ENCODE results near the gene FRG2C.
"Not testable (repeated sequence)": the region's sequence is repeated elsewhere in the genome, so short reads cannot be mapped to it uniquely, and the experiment has no call there.

The FRG2C gene

DNA sequence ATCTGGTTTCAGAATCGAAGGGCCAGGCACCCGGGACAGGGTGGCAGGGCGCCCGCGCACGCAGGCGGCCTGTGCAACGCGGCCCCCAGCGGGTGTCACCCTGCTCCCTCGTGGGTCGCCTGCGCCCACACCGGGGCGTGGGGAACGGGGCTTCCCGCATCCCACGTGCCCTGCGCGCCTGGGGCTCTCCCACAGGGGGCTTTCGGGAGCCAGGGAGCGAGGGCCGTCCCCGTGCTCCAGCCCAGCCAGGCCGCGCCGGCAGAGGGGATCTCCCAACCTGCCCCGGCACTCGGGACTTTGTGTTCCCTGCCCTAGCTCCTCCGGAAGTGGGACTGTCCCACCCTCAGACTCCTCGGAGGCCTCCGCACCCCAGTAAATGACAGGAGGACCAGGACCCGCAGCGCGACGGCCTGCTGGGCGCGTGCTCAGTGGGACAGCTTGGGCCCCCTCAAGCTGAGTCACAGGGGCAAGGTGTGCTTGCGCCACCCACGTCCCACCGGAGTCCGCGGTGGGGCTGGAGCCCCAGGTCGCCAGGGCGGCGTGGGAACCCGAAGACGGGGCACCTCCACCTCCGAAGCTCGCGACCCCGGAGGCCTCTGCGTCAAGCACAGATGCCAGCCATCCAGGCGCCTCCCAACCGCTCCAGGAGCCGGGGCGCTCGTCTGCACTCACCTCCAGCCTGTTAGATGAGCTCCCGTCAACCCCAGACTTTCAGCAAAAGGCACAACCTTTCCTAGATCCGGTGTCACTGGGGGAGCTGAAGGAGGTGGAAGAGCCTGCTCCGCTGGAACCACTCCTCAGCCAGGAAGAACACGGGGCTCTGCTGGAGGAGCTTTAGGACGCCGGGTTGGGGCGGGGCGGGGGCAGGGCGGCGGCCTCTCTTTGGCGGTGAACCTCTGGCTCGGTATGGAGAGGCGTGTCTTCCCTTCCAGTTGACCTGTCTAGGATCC is 5.5 kb downstream of the FRG2C start:
- not testable (repeated sequence) for DNase-seq

DNA sequence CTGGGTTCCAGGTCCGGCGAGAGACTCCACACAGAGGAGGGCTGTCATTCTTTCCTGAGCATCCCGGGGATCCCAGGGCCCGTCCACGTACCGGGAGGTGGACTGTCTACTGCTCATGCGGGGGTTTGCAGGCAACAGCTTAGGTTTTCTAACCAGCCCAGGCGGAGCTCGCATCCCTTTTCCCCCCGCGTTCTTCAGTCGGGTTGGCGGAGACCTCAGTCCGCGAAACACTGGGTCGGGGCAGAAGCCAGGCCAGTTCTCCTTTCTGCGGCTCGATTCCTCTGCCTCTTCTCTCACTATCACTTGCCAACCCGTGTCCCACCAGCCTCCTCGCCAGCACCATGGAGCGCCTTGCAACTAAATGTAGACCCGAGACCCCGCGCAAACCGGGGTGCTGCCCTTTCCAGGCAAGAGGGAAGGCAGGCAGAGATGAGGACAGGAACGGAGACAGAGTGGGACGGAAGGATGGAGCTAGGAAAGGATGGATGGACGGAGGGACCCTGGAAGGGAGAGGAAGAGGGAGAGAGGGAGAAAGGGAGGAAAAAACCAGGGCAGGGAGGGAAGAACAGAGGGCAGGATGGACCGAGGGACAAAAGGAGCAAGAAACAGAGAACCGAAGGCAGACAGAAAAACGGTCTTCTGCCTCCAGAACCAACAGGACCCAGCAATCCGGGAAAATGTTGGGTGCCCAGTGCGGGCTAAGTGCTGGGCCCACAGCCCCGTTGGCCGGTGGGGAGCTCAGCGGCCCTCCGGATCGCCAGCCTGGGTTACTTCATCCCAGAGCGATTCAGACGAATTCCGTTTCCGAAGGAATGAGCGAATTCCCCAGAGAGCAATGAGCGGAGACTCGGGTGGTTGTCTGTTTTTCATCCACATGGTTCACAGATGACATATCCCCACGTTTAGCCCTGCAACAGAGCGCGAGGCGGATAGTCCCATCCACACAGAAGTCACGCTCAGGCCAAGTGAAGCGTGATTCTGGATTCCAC is 6.5 kb downstream of the FRG2C start:
- not testable (repeated sequence) for DNase-seq

- DNase-seq, result not testable (repeated sequence)
Measured at GRCh38 chr3:75671287-75672139, 7.4 kb downstream of the FRG2C start.

DNA sequence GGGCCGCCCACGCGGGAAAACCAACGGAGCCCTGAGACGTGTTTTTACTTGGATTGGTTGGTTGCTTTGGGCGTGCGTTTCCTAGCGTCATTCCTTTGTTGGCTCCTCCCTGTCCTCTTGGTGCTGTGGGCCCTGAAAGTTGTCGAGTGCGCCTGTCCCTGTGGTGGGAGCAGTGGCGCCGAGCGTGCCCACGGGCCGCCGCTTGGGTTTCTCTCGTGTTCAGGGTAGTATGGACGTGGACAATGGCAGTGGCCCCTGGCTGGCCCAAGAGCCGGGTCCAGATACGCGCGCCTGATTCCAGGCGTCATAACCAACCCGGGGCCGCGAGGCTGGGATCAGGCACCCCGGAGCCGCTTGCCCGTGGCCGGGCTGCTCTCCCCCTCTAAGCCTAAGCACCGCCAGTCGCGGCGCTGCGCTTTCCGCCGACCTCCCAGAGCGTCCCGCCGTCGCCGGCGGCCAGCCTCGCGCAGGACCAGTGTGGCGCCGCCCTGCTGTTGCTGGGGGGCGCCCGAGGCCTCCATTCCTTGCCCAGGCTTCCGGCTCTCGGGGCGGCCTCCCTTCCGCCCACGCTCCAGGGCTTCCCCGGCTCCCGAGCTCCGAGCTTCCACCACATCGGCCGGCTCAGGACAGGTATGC is 8.1 kb downstream of the FRG2C start:
- not testable (repeated sequence) for DNase-seq

DNA sequence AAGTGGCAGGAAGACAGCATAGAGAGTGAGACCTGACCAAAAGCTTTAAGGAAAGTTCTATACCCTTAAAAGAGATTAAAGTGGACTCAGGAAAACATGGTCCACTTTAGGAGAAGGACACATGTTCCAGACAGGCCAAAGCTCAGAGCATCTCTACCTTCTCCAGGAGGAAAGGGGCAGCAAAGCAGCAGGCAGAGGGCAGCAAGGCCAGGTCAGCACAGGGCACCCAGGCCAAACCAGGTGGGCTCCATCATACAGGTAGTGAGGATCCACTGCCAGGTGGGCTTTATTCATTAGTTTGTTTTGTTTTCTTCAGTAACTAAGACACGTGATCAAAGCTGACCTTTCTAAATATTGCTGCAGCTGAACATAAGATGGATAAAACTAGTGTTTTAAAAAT is 19.8 kb downstream of the FRG2C start:
- DNase-seq, result not testable (repeated sequence)

GRCh38 chr3:75687323-75687722 is 23.2 kb downstream of the FRG2C start:
- no peak for DNase-seq

DNA sequence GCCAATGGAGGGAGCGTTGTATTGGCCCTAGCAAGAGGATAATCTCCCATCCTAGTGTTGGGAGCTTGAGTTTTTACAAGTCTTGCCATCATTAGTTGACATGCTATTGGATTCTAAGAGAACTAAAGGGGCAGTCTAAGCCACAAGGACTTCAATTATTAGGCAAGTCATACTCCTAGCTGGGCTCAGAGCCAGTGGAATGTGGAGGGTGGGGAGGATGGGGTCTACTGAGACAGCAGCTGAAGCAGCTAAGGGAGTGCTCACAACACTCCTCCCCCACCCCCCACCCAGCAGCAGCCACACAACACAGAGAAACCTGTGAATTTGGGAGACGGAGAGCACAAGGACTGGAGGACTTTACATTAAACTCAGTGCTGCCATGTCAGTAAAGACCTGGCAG is 27.9 kb downstream of the FRG2C start:
- DNase-seq, result no peak
